OCI-LY3 (cell line): Measurements from ENCODE around the gene AMACR.

Source experiments
- EZH2phosphoT487 ChIP-seq: fragments of 200-600 bp; shearing (Covaris generic); IDR thresholded peaks from 2 replicates; pipeline ENCODE4 v1.6.1; 2018; ENCODE audit warnings: antibody characterized with exemption, mixed run types, low read depth
- TF ChIP-seq, protein P1 (sequence below): fragments of 200-600, 300-600 bp; sonication (generic); IDR thresholded peaks from 2 replicates; pipeline ENCODE4 v1.5.1; 2014; ENCODE audit warnings: antibody characterized with exemption, low read length, low read depth

DNA sequence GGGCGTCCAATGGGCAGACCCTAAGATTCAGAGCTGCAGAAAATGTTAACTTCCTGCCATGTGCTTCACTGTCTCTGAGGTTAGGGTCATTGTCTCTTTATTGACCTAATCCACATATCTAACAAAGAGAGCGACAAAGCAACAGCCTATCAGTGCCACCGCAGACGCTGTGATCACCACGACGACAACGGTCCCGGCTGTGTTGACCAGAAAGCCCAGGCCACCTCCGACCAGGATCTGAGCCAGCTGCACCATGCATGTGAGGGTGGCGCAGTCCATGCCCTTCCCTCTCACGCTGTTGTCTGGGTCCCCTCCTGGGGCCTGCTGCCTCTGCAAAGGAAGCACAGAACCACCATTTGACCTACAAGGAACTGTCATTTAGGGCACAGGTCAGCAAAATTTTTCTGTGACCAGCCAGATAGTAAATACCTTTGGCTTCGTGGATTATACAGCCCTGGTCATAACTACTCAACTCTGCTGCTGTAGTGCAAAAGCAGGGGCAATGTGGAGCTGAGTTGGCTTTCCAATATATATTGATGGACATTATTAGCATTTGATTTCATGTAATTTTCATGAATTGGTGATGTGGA is 63.2 kb downstream of the AMACR start:
- no peak for TF ChIP-seq EZH2phosphoT487
- TF ChIP-seq, protein P1, sequence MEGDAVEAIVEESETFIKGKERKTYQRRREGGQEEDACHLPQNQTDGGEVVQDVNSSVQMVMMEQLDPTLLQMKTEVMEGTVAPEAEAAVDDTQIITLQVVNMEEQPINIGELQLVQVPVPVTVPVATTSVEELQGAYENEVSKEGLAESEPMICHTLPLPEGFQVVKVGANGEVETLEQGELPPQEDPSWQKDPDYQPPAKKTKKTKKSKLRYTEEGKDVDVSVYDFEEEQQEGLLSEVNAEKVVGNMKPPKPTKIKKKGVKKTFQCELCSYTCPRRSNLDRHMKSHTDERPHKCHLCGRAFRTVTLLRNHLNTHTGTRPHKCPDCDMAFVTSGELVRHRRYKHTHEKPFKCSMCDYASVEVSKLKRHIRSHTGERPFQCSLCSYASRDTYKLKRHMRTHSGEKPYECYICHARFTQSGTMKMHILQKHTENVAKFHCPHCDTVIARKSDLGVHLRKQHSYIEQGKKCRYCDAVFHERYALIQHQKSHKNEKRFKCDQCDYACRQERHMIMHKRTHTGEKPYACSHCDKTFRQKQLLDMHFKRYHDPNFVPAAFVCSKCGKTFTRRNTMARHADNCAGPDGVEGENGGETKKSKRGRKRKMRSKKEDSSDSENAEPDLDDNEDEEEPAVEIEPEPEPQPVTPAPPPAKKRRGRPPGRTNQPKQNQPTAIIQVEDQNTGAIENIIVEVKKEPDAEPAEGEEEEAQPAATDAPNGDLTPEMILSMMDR = no peak
